AG09309 (cell line): Measurements from ENCODE around the gene VEGFC.

ENCODE experiments used
- DNase-seq: peaks from one replicate; pipeline ENCODE4 v3.0.0-alpha.2; 2010; ENCODE audit warnings: low read depth
- H3K4me3 ChIP-seq: 2 replicates; pipeline ENCODE4 v1.5.1; 2011; ENCODE audit warnings: mild to moderate bottlenecking, low read depth, low read length, moderate library complexity; ENCODE audit not compliant: control insufficient read depth
- CTCF ChIP-seq: IDR thresholded peaks from 2 replicates; pipeline ENCODE4 v1.5.1; 2011; ENCODE audit warnings: mild to moderate bottlenecking, low read depth, low read length, inconsistent platforms; ENCODE audit not compliant: insufficient read depth, control insufficient read depth; ENCODE audit errors: missing control alignments

VEGFC gene

GRCh38 chr4:176752191-176752749, 40.5 kb downstream of the VEGFC start:
- DNase-seq, result no peak
- no peak overlapping the region for H3K4me3 ChIP-seq
- TF ChIP-seq CTCF, result no peak

GRCh38 chr4:176751061-176751460, 41.7 kb downstream of the VEGFC start:
- no peak for DNase-seq
- H3K4me3 ChIP-seq, result no peak overlapping the region
- no peak for TF ChIP-seq CTCF

GRCh38 chr4:176746846-176747245, 45.9 kb downstream of the VEGFC start:
- H3K4me3 ChIP-seq, result no peak overlapping the region
- no peak for DNase-seq
- no peak for TF ChIP-seq CTCF

- H3K4me3 ChIP-seq, result no peak overlapping the region
- TF ChIP-seq CTCF, result no peak
- DNase-seq, result no peak
Measured at GRCh38 chr4:176745902-176746301, 46.8 kb downstream of the VEGFC start.

- DNase-seq, result no peak
- no peak overlapping the region for H3K4me3 ChIP-seq
- TF ChIP-seq CTCF, result no peak
Measured at GRCh38 chr4:176744091-176744490, 48.6 kb downstream of the VEGFC start.

- TF ChIP-seq CTCF, result no peak
- H3K4me3 ChIP-seq, result no peak overlapping the region
- DNase-seq, result no peak
Measured at GRCh38 chr4:176742211-176742610, 50.5 kb downstream of the VEGFC start.

GRCh38 chr4:176741253-176741652, 51.5 kb downstream of the VEGFC start:
- TF ChIP-seq CTCF, result no peak
- no peak overlapping the region for H3K4me3 ChIP-seq
- no peak for DNase-seq
